Activated CD8-positive, alpha-beta memory T cell treated with anti-CD3 and anti-CD28 coated beads, Interleukin-2, amount 10 ng/mL, durations not matched to agents 7 days and 5 days (primary cell): ENCODE measurements around the gene GALP. TPM values are rescaled to one million over a fixed set of nuclear protein-coding genes. Genes with fewer than 3 reads are reported as not detected.
A peak's percentile ranks its signal among the peaks of the same experiment; 100 is the strongest.
"Not testable (repeated sequence)": the region's sequence is repeated elsewhere in the genome, so short reads cannot be mapped to it uniquely, and the experiment has no call there.

Source experiments
- ATAC-seq: fragments of 150-1000 bp; cut with Tn5 transposase; one replicate; pipeline ENCODE4 v1.10.0; 2021; ENCODE audit warnings: moderate library complexity
- CTCF ChIA-PET: fragments of 350-600 bp; sonication (Branson Sonifier 250); formaldehyde crosslinking; loops from one replicate; lab custom pipeline; 2021; ENCODE audit warnings: antibody characterized with exemption; lab: Charles Lee
- DNase-seq: peaks from one replicate; pipeline ENCODE4 v3.0.0-alpha.2; 2020
- H3K27ac Mint-ChIP-seq: one replicate; pipeline ENCODE4 v1.8.0; 2021; ENCODE audit warnings: mild to moderate bottlenecking, mixed read lengths
- H3K27me3 Mint-ChIP-seq: one replicate; pipeline ENCODE4 v1.8.0; 2021; ENCODE audit warnings: mixed read lengths
- H3K36me3 Mint-ChIP-seq: one replicate; pipeline ENCODE4 v1.8.0; 2021; ENCODE audit warnings: mild to moderate bottlenecking, mixed read lengths
- H3K4me1 Mint-ChIP-seq: one replicate; pipeline ENCODE4 v1.8.0; 2021; ENCODE audit warnings: mixed read lengths
- H3K4me3 Mint-ChIP-seq: one replicate; pipeline ENCODE4 v1.8.0; 2021; ENCODE audit warnings: mild to moderate bottlenecking, moderate library complexity, mixed read lengths
- H3K9me3 Mint-ChIP-seq: one replicate; pipeline ENCODE4 v1.8.0; 2022; ENCODE audit warnings: low read depth, mixed read lengths
- total RNA-seq, 2 experiments: library from RNA; stranded (reverse); gene quantifications; one replicate each; pipeline ENCODE4 v1.2.3, GENCODE V29; 2021

Gene GALP
- not detected for total RNA-seq

DNA sequence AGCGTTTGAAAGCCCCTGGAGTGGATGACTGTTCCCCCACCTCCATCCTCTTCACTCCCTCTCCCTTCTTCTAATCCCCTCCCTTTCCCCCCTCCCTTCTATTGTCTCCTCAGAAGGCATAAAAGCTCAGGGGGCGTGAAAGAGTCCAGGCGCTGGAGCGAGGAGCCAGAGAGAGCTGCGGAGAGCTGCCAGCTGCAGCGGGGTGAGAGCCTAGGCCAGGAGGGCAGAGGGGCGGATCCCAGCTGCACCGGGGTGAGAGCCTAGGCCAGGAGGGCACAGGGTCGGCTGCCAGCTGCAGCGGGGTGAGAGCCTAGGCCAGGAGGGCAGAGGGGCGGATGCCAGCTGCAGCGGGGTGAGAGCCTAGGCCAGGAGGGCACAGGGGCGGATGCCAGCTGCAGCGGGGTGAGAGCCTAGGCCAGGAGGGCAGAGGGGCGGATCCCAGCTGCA lies at the start of gene GALP:
GALP (plus strand) TSS at position 148 of the 447 bp plus-strand sequence. CDS start 1,101 bp downstream, outside the sequence.
- H3K36me3 Mint-ChIP-seq, H3K27ac Mint-ChIP-seq, H3K4me1 Mint-ChIP-seq, DNase-seq, H3K4me3 Mint-ChIP-seq, ATAC-seq, H3K9me3 Mint-ChIP-seq, H3K27me3 Mint-ChIP-seq: not testable (repeated sequence)
- CTCF ChIA-PET: interaction anchor here (1.1 kb wide), 1 partner anchor 95 kb away, joined by 4 read pairs; no protein-coding TSS in a partner anchor

DNA sequence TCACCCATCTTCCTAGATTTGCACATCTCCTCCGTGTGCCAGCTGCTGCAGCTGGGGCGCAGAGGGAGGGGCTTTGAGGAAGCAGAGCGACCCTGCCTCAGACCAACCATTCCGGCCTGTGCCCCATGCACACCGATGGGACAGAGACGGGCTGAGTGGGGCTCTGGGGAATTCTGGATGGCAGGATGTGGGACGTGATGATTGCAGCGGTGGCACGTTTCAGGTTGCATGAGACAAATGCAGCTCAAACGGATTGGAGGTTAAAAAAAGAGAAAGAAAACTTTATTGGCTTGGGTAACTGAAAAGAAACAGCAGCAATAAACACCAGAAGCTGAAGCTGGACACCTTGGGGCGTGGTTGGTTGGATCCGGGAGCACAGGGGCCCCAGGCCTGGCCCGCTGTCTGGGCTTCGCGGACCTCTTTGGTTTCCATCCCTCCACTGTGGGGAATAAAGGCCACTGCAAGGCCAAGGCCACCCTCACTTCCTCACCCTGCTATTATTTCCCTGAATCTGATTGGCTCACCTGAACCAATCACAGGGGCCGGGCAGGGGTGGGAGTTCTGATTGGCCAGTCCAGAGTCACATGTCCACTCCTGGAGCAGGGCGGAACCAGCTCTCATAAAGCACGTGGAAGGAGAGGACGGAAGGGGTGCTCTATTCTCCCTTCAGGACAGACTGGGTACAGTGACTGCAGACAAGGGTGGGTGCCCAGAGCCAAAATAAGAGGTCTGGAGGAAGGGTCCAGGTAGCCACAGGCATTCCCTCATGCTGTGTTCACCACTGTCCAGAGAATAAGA lies 48.6 kb upstream of the GALP start:
- Mint-ChIP-seq H3K36me3 (no peaks in the 10 kb centered on the region), H3K9me3 (no peaks in the 10 kb centered on the region), H3K4me1 (peaks cover 7% of the 10 kb centered on the region), H3K27ac (no peak overlapping the region), H3K27me3 (no peaks in the 10 kb centered on the region), H3K4me3 (no peak overlapping the region)
- DNase-seq: no peak
- no peak for ATAC-seq
- CTCF ChIA-PET: no interaction called here

DNA sequence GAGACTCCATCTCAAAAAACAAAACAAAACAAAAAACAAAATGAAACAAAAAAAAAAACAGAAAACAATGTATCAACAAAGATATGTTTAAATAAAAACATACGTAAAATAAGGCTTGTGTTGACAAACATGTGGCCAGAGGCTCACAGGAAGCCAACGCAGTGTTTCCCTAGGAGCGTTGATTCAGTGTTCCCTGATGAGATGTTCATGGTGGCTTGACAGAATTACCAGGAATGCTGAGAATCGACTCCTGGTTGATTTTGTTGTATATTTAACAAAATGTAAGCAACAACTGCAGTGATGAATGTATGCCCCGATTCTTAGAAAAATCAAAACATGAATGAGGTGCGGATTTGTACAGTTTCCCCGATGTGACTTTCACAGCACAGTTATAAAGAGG lies 45.8 kb upstream of the GALP start:
- CTCF ChIA-PET: interaction anchor here (0.7 kb wide), 1 partner anchor 1611 kb away, joined by 3 read pairs; no protein-coding TSS in a partner anchor
- no peaks in the 10 kb centered on the region for H3K36me3 Mint-ChIP-seq
- no peak overlapping the region for H3K27ac Mint-ChIP-seq
- H3K4me3 Mint-ChIP-seq: no peak overlapping the region
- no peak for ATAC-seq
- no peaks in the 10 kb centered on the region for H3K4me1 Mint-ChIP-seq
- no peaks in the 10 kb centered on the region for H3K27me3 Mint-ChIP-seq
- no peaks in the 10 kb centered on the region for H3K9me3 Mint-ChIP-seq
- no peak for DNase-seq

DNA sequence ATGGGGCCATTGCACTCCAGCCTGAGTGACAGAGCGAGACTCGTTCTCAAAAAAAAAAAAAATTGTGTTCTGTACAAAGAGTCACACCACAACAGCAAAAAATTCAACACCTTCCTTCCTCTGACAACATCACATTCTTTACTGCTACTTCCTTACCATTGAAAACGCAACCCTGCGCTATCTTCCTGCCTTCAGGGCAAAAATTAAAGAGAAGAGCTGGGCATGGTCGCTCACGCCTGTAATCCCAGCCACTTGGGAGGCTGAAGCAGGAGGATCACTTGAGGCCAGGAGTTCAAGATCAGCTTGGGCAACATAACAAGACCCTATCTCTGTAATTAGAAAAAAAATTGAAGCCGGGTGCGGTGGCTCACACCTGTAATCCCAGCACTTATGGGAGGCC lies 44.2 kb upstream of the GALP start:
- no peak for DNase-seq
- Mint-ChIP-seq H3K27me3 (no peaks in the 10 kb centered on the region), H3K4me1 (no peaks in the 10 kb centered on the region), H3K36me3 (no peaks in the 10 kb centered on the region), H3K27ac (no peak overlapping the region), H3K9me3 (no peaks in the 10 kb centered on the region), H3K4me3 (no peak overlapping the region)
- CTCF ChIA-PET: no interaction called here
- no peak for ATAC-seq

DNA sequence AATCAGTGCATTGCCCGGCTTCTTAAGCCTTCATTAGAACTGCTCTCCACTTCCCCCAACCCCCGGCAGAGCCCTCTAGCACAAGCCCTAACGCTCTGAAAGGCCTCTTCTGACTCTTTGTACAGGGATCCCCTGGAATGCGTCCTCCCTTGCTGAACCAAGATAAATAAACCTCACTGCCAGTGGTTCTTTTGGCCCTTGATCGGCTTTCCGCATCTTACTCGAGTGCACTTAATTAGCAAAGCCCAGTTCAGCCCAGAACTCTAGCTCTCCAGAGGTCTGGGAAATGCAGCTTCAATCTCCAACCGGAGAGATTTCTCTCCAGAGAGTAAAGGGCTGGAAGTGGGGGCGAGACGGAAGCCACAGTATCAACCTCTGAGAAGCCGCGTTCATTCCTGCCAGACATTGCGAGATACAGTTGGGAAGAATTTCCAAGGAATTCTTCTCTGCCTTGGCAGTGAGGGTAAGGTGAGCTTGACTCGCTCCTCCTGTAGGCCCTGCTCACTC lies 43.4 kb upstream of the GALP start:
- no peak for DNase-seq
- no peaks in the 10 kb centered on the region for H3K27me3 Mint-ChIP-seq
- H3K36me3 Mint-ChIP-seq: no peaks in the 10 kb centered on the region
- no peak overlapping the region for H3K4me3 Mint-ChIP-seq
- CTCF ChIA-PET: no interaction called here
- no peak overlapping the region for H3K27ac Mint-ChIP-seq
- no peak for ATAC-seq
- H3K9me3 Mint-ChIP-seq: no peaks in the 10 kb centered on the region
- H3K4me1 Mint-ChIP-seq: no peaks in the 10 kb centered on the region

DNA sequence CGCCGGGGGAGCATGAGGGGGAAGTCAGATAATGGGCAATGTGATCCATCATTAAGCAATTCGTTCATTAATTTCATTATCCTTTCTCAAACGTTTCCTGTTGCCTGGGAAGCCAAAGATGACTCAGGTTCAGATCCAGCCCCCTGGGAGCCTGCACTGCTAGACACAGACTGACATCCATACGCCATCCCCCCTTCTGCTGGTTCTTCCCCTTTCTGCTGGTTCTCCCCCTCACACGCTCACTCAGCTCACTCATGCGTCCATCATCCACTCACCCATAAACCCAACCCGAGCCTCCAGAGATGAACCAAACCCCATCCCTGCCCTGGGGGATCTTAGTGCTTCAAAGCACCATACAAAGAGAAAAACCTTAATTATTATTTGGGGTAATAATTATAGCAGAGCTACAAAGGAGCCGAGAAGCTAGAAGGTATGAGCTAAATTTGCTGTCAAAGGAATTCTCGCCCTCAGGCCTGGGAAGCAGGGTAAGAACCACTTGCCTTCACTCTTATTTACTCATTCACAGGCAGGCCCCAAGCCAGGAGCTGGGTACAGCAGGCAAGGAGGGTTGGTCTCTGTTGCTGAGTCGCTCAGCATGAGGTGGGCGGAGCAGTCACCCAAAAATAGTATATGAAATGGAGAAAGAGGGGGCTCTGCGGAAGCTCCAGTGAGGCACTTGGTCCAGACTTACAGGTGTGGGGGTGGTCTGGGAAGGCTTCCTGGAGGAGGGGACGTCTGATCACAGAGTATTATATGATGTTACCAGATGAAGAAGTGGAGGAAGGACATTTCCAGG lies 41.8 kb upstream of the GALP start:
- CTCF ChIA-PET: interaction anchor here (1.2 to 1.9 kb wide), 2 partner anchors 12 to 58 kb away, joined by 3 to 7 read pairs; no protein-coding TSS in a partner anchor
- no peaks in the 10 kb centered on the region for H3K36me3 Mint-ChIP-seq
- no peak overlapping the region for H3K27ac Mint-ChIP-seq
- H3K27me3 Mint-ChIP-seq: no peaks in the 10 kb centered on the region
- peaks cover under 1% of the 10 kb centered on the region for H3K4me1 Mint-ChIP-seq
- no peak overlapping the region for H3K4me3 Mint-ChIP-seq
- DNase-seq (no peak), ATAC-seq (no peak)
- no peaks in the 10 kb centered on the region for H3K9me3 Mint-ChIP-seq

DNA sequence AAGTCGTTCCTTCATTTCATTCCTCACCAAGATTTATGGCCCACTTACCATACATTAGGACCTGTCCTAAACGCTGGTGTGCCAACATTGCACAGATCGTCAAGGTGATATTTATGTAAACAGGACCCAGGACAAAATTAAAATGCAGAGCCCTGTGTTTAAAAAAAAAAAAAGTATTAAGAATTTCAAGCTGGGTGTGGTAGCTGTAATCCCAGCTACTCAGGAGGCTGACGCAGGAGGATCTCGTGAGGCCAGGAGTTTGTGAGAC lies 41.2 kb upstream of the GALP start:
- Mint-ChIP-seq H3K4me1 (peaks cover 4% of the 10 kb centered on the region), H3K27me3 (no peaks in the 10 kb centered on the region), H3K9me3 (no peaks in the 10 kb centered on the region), H3K27ac (no peak overlapping the region), H3K4me3 (no peak overlapping the region), H3K36me3 (no peaks in the 10 kb centered on the region)
- CTCF ChIA-PET: interaction anchor here (1.2 to 1.9 kb wide), 2 partner anchors 11 to 58 kb away, joined by 3 to 7 read pairs; no protein-coding TSS in a partner anchor
- ATAC-seq: no peak
- DNase-seq: no peak

DNA sequence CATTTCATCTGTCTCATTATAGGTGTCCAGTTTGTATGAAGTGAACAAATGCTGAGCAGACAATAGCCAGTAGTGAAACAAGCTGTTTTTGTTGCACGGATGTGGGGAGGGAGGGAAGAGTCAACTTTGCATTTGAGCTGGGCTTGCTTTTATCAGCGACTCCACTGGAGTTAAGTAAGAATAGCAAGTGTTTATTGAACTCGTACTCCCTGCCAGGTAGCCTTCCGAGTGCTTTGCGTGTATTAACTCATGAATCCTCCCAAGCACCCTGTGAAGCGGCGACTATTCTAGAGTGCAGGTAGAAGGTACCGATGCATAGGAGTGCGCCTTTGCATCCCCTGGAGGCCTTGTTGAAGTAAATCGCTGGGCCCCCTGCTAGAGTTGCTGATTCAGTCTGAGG lies 39.4 kb upstream of the GALP start:
- H3K36me3 Mint-ChIP-seq: no peaks in the 10 kb centered on the region
- H3K27ac Mint-ChIP-seq: no peak overlapping the region
- CTCF ChIA-PET: no interaction called here
- no peak for DNase-seq
- no peaks in the 10 kb centered on the region for H3K9me3 Mint-ChIP-seq
- peaks cover 16% of the 10 kb centered on the region for H3K4me1 Mint-ChIP-seq
- ATAC-seq: no peak
- no peaks in the 10 kb centered on the region for H3K27me3 Mint-ChIP-seq
- no peak overlapping the region for H3K4me3 Mint-ChIP-seq

DNA sequence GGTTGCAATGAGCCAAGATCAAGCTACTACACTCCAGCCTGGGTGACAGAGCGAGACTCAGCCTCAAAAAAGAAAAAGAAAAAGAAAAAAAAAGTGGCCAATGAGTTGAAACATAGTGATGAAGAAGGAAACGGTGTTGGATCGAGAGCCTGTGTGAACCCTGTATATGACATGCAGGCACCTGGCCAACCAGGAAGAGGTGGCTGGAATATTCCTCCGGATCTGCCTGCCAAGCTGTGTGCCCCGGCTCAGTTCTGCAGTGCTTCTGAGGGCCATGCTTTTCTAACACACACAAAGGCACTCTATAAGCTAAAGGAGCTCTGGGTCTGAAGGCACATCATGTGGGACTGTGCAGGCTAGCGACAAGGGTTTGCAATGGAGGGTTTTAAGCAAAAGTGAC lies 38.4 kb upstream of the GALP start:
- Mint-ChIP-seq H3K27ac (no peak overlapping the region), H3K4me3 (no peak overlapping the region), H3K9me3 (no peaks in the 10 kb centered on the region), H3K27me3 (no peaks in the 10 kb centered on the region), H3K36me3 (no peaks in the 10 kb centered on the region), H3K4me1 (peaks cover 21% of the 10 kb centered on the region)
- ATAC-seq: no peak
- CTCF ChIA-PET: no interaction called here
- no peak for DNase-seq

DNA sequence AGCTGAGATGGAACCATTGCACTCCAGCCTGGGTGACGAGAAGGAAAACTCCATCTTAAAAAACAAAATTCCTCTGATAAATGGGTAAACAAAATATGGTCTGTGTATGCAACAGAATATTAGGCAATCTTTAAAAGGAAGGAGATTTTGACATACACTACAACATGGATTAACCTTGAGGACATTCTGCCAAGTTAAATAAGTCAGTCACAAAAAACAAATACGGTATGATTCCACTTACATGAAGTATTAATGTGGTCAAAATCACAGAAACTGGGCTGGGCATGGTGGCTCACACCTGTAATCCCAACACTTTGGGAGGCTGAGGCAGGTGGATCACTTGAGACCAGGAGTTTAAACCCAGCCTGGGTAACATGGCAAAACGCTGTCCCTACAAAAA lies 37.7 kb upstream of the GALP start:
- H3K4me3 Mint-ChIP-seq: no peak overlapping the region

DNA sequence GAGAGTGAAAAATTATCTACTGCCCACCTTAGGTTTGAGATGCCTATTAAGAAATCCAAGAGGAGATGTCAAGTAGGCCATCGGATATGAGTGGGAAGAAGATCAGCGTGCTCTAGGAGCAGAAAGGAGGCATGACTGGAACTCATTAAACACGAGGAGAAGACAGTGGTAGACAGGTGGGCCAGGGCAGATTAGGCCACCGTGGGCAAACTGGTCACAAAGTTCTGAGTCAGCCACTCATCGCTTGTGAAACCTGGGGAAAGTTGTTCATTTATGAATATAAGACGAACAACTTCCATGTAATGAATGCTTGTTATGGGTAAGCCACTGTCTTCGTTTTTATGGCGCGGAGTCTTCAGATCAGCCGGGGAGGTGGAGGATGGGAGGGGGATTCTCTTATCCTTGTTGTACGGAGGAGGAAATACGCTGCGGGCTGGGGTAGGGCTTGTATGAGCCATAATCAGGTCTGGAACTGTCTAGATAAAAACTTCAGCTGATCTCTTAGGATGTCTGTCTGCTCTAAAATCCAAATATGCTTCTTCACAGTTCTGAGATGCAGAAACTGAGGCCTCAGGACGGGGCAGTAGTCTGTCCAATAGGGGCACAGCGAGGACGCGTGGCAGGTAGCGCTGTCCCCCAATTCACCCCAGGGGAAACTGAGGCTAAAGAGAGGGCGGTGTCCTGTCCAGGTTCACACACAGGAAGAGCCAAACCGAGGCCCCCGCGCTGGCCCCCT lies 35.8 kb upstream of the GALP start:
- ATAC-seq (no peak), DNase-seq (no peak)
- CTCF ChIA-PET: interaction anchor here (0.8 to 0.9 kb wide), 2 partner anchors 74 to 483 kb away, joined by 3 read pairs; no protein-coding TSS in a partner anchor
- Mint-ChIP-seq H3K27me3 (no peaks in the 10 kb centered on the region), H3K4me3 (peak overlapping the region; percentile 83), H3K27ac (peak overlapping the region; percentile 92), H3K36me3 (peaks cover 1% of the 10 kb centered on the region), H3K9me3 (no peaks in the 10 kb centered on the region), H3K4me1 (peaks cover 39% of the 10 kb centered on the region)

More for the DNA sequence above, 37.7 kb upstream of the GALP start:
- ATAC-seq: no peak
- CTCF ChIA-PET: no interaction called here
- Mint-ChIP-seq H3K27me3 (no peaks in the 10 kb centered on the region), H3K9me3 (no peaks in the 10 kb centered on the region), H3K27ac (no peak overlapping the region), H3K36me3 (no peaks in the 10 kb centered on the region), H3K4me1 (peaks cover 27% of the 10 kb centered on the region)
- DNase-seq: no peak

DNA sequence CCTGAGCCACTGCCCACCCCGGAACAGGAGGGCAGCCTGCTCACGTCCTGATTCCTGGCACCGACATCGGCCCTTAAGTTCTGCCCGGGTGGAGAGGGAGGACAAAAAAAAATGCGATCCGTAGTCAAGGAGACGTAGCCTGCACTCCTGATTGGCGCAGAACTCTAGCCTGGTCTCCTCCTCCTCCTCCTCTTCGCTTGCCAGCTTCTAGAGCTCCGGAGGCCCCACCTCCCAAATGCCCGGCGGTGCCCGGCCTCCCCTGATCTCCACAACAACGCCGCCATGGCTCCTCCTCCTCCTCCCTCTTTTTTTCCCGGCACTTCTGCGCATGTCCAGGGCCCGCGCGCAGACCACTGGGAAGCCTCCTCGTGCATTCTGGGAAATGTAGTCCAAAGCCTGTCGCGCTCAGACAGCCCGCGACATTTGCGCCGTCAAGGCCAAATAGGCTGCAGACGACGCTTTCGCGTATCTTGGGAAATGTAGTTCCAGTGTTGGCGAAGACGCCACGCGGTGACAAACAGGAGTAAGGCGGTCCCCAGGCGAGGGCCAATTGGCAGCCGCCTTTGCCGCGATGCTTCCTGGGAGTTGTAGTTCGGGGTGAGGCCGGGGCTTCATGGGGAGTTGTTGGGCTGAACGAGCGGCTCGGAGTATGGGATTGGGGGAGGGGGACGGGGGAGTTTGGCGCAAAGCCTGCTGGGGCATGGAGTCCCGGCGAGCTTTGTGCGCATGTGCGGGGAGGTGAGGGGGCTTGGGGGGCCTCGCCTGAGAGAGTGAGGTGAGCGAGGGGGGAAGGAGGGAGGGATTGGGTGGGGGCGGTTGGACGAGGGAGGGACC lies 35.0 kb upstream of the GALP start, which contains the start of gene ZNF444:
ZNF444 (plus strand) TSS at position 705 of the 834 bp plus-strand sequence. CDS start 5,625 bp downstream, outside the sequence.
- H3K9me3 Mint-ChIP-seq: no peaks in the 10 kb centered on the region
- peak within 1 kb of the TSS; percentile 92 for H3K27ac Mint-ChIP-seq
- H3K4me3 Mint-ChIP-seq: peak within 1 kb of the TSS; percentile 83
- peaks cover 1% of the 10 kb centered on the region for H3K36me3 Mint-ChIP-seq
- CTCF ChIA-PET: interaction anchor here (0.6 to 0.9 kb wide), 4 partner anchors 75 to 484 kb away, joined by 3 read pairs; no protein-coding TSS in a partner anchor
- H3K27me3 Mint-ChIP-seq: no peaks in the 10 kb centered on the region
- ATAC-seq (peak; percentile 94), DNase-seq (peak; percentile 100)
- peaks cover 39% of the 10 kb centered on the region for H3K4me1 Mint-ChIP-seq
